Epithelial cell of esophagus (primary cell): ENCODE results near the gene CASS4.

ENCODE experiments used
- DNase-seq: peaks from one replicate; pipeline ENCODE4 v3.0.0; 2010; ENCODE audit warnings: low read depth
- H3K4me3 ChIP-seq: 2 replicates; pipeline ENCODE4 v1.5.1; 2011; ENCODE audit warnings: mild to moderate bottlenecking, low read length, control low read depth
- TF ChIP-seq, protein P1 (sequence below): IDR thresholded peaks from 2 replicates; pipeline ENCODE4 v1.5.1; 2011; ENCODE audit warnings: low read depth, mild to moderate bottlenecking, low read length, control low read depth, inconsistent platforms; ENCODE audit not compliant: insufficient read depth; ENCODE audit errors: missing control alignments

Gene CASS4

DNA sequence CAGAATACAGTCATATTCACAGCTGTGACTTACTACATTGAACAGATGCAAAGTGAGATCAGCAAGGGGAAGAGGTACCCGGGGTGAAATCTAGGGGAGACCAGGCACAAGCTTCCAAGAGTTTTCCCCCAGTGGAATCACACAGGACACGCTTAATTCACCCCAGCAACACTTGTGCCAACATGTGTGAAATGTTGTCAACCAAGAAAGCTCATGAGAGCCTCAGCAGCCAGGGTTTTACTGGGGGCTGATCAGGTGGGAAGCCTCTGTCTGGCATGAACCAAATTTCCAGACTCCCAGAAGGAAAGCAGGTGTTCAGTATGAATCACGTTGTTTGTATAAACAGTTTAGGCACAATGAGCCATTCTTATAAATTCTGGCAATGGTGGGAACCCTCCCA, 49.5 kb downstream of the CASS4 start:
- H3K4me3 ChIP-seq = no peak overlapping the region
- DNase-seq = no peak
- TF ChIP-seq, protein P1, sequence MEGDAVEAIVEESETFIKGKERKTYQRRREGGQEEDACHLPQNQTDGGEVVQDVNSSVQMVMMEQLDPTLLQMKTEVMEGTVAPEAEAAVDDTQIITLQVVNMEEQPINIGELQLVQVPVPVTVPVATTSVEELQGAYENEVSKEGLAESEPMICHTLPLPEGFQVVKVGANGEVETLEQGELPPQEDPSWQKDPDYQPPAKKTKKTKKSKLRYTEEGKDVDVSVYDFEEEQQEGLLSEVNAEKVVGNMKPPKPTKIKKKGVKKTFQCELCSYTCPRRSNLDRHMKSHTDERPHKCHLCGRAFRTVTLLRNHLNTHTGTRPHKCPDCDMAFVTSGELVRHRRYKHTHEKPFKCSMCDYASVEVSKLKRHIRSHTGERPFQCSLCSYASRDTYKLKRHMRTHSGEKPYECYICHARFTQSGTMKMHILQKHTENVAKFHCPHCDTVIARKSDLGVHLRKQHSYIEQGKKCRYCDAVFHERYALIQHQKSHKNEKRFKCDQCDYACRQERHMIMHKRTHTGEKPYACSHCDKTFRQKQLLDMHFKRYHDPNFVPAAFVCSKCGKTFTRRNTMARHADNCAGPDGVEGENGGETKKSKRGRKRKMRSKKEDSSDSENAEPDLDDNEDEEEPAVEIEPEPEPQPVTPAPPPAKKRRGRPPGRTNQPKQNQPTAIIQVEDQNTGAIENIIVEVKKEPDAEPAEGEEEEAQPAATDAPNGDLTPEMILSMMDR = no peak

DNA sequence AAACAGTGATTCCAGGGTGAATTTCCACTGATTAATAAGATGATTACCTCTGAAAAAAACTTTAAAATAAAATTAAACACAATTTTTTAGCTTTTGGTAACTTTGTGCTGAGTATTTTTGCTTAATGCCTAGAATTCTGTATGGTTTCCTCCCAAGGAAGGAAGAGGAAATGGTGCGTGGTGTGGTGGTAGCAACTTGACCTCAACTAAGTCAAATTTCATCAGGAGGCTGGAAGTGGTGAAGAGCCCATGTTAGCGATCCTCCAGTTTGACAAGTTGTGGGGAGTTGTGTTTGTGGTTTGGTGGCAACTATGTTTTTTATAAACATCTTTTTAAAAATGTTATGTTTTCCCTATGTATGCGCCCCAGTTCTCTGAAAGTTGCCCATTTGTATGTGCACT, 51.4 kb downstream of the CASS4 start:
- TF ChIP-seq, protein P1 = no peak
- no peak overlapping the region for H3K4me3 ChIP-seq
- DNase-seq = no peak

DNA sequence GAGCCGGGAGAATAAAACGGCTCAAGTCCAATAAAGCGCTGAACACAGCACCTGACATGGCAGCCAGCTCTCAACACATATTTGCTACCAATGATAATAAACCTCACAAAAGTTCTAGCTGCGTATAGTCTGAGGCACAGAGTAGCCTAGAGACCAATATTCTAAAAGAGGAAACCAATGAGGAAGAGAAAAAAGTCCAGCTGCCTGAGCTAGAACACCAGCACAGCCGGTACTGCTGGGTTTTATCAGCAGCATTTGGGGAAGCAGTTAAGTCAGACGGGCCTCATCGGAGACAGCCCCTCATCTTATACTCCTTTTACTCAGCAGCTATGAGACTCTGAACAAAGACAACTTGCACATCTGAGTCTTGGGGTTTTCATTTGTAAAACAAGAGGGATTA, 53.9 kb downstream of the CASS4 start:
- TF ChIP-seq, protein P1 = no peak
- DNase-seq = no peak
- no peak overlapping the region for H3K4me3 ChIP-seq

DNA sequence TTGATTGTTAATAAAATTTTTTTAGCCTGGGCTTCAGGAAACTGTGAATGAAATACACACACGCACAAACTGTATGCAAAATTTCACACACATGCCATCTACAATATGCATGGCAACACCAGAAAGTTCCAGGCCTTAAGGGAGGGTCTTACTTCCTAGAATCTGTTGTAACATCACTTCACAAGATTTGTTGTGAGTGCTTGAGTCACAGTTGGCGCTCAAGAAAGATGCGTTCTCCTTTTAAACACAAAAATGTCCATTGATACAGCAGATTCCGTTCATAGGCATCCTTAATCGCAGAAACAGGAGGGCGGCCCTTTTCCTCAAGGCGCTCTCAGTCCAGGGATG, 55.9 kb downstream of the CASS4 start:
- H3K4me3 ChIP-seq = peak overlapping the region; percentile 71
- TF ChIP-seq, protein P1 = no peak
- no peak for DNase-seq

DNA sequence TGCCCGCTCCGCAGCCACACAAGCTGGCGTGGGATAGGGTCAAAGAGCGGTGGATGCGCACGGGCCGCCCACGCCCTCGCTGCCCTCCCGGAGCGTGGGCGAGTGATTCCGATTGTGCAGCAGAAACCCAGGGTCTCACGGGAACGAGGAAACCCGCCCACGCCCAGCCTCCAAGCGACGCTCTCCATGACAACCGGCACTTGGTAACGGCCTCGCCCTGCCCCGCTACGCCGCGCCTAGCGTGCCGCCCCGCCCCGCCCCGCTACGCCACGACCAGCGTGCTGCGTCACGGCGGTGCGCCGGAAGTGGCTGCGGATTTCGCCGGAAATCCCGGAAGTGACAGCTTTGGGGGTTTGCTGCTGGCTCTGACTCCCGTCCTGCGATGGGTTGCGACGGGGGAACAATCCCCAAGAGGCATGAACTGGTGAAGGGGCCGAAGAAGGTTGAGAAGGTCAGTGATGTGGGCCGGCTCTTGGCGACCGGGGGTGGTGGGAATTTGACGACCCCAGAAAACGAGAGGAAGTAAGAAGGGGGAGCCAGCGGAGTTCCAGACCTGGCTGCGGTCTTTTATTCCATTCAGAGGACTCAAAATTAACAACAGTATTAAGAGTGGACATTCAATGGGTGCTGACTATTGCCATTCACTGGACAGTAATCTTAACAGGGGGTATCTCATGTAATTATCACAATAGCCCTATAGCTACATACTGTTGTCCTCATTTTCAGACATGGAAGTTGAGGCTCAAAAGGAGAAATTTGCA, 56.4 kb downstream of the CASS4 start, which contains the start of gene RTF2:
TSS of gene RTF2 (plus strand) at position 312 of the 761 bp plus-strand sequence. CDS start at position 383, 71 bp downstream.
- DNase-seq = peak; percentile 93
- TF ChIP-seq, protein P1 = no peak

DNA sequence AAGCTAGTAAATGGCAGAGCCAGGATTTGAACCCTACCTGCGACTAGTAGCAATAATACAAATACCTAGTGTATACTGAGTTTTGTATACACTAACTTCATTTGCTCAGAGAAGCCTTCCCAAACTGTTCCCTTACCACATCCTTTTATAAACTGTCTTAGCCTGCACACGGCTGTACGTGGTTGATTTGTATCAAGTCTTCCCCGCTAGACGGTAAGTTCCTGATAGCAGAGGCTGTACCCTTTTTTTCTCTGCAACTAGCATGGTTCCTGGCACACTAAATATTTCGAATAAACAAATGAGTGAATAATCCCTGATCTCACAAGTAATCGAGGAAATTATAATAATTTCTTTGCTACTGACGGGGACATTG, 57.0 kb downstream of the CASS4 start:
- TF ChIP-seq, protein P1 = no peak
- no peak for DNase-seq
- H3K4me3 ChIP-seq = peak overlapping the region; percentile 71

More for the DNA sequence above, 56.4 kb downstream of the CASS4 start, which contains the start of gene RTF2:
- H3K4me3 ChIP-seq = peak within 1 kb of the TSS; percentile 71

DNA sequence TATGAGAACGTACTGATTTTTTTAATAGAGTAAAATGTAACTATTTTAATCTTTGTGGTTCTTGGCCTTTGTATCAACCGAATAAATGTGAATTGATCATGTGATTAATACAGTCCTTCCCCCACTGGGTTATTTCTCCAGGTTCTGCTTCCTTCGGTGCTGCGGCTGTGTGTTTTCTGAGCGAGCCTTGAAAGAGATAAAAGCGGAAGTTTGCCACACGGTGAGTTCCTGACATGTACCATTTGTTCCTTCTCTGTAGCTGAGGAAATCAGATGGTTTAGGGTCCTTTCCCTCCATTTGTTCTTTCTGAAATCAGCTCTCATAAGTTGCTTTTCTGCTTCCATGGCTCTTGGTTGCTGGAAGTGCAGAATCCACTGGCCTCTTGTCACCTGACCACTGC, 71.9 kb downstream of the CASS4 start:
- H3K4me3 ChIP-seq = no peak overlapping the region
- TF ChIP-seq, protein P1 = no peak
- no peak for DNase-seq
